Progenitor cell of endocrine pancreas (in vitro differentiated cells): ENCODE results near the gene RHOXF1. TPM values are rescaled to one million over a fixed set of nuclear protein-coding genes. Genes with fewer than 3 reads are reported as not detected.
"Not testable (repeated sequence)": the region's sequence is repeated elsewhere in the genome, so short reads cannot be mapped to it uniquely, and the experiment has no call there.

Experiments
- DNase-seq: peaks from one replicate; pipeline ENCODE4 v3.0.0; 2021; ENCODE audit warnings: low spot score; ENCODE audit not compliant: unreplicated experiment
- H3K27ac Mint-ChIP-seq: 2 replicates; pipeline ENCODE4 v1.8.0; 2021; ENCODE audit warnings: mild to moderate bottlenecking, moderate library complexity, mixed read lengths
- H3K27me3 Mint-ChIP-seq: 2 replicates; pipeline ENCODE4 v1.8.0; 2021; ENCODE audit warnings: mixed read lengths
- H3K36me3 Mint-ChIP-seq: 2 replicates; pipeline ENCODE4 v1.8.0; 2022; ENCODE audit warnings: mixed read lengths; ENCODE audit not compliant: insufficient read depth
- H3K4me1 Mint-ChIP-seq: 2 replicates; pipeline ENCODE4 v1.8.0; 2021; ENCODE audit warnings: low read depth, mixed read lengths
- H3K4me3 Mint-ChIP-seq: 2 replicates; pipeline ENCODE4 v1.8.0; 2021; ENCODE audit warnings: low read depth, mild to moderate bottlenecking, moderate library complexity, mixed read lengths
- H3K9me3 Mint-ChIP-seq: 2 replicates; pipeline ENCODE4 v1.8.0; 2021; ENCODE audit warnings: low read depth, mixed read lengths
- long read RNA-seq: library from polyadenylated mRNA; unstranded; transcript quantifications from one replicate; pipeline ENCODE4 v2.0.0, GENCODE V29; 2020
- total RNA-seq: library from RNA; stranded (reverse); gene quantifications from 2 replicates; pipeline ENCODE4 v1.2.1, GENCODE V29; 2021
- TF ChIP-seq, protein P1 (sequence below): fragments of 200-600 bp; sonication (generic); IDR thresholded peaks from one replicate; pipeline ENCODE4 v1.5.0; 2021; ENCODE audit warnings: antibody characterized with exemption, mild to moderate bottlenecking; ENCODE audit not compliant: unreplicated experiment

The RHOXF1 gene, protein sequence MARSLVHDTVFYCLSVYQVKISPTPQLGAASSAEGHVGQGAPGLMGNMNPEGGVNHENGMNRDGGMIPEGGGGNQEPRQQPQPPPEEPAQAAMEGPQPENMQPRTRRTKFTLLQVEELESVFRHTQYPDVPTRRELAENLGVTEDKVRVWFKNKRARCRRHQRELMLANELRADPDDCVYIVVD
- 0.55 and 1.4 TPM in 2 replicates for total RNA-seq
- long read RNA-seq, result 0 reads

DNA sequence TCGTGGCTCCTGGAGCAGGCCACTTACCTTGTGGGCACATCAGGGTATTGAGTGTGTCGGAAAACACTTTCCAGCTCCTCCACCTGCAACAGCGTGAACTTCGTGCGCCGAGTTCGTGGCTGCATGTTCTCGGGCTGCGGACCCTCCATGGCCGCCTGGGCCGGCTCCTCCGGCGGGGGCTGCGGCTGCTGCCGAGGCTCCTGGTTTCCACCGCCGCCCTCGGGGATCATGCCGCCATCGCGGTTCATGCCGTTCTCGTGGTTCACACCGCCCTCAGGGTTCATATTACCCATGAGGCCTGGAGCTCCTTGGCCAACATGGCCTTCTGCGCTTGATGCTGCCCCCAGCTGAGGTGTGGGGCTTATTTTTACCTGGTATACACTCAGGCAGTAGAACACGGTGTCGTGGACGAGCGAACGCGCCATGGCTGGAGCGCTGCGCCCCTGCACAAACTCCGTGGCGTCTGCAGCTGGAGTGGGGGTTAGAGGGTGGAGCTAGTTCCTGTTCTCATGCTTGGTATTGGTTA is at the start of gene RHOXF1:
Gene RHOXF1, minus strand, starts transcription at position 476 of the 526 bp plus-strand sequence. Its CDS starts 51 bp downstream, at position 425.
- Mint-ChIP-seq H3K9me3 (peaks cover 17% of the 10 kb centered on the region), H3K4me1 (no peaks in the 10 kb centered on the region), H3K36me3 (peaks cover 3% of the 10 kb centered on the region), H3K27ac (no peak within 1 kb of the TSS), H3K27me3 (no peaks in the 10 kb centered on the region), H3K4me3 (no peak within 1 kb of the TSS)
- no peak for DNase-seq
- TF ChIP-seq, protein P1, sequence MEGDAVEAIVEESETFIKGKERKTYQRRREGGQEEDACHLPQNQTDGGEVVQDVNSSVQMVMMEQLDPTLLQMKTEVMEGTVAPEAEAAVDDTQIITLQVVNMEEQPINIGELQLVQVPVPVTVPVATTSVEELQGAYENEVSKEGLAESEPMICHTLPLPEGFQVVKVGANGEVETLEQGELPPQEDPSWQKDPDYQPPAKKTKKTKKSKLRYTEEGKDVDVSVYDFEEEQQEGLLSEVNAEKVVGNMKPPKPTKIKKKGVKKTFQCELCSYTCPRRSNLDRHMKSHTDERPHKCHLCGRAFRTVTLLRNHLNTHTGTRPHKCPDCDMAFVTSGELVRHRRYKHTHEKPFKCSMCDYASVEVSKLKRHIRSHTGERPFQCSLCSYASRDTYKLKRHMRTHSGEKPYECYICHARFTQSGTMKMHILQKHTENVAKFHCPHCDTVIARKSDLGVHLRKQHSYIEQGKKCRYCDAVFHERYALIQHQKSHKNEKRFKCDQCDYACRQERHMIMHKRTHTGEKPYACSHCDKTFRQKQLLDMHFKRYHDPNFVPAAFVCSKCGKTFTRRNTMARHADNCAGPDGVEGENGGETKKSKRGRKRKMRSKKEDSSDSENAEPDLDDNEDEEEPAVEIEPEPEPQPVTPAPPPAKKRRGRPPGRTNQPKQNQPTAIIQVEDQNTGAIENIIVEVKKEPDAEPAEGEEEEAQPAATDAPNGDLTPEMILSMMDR, result no peak

DNA sequence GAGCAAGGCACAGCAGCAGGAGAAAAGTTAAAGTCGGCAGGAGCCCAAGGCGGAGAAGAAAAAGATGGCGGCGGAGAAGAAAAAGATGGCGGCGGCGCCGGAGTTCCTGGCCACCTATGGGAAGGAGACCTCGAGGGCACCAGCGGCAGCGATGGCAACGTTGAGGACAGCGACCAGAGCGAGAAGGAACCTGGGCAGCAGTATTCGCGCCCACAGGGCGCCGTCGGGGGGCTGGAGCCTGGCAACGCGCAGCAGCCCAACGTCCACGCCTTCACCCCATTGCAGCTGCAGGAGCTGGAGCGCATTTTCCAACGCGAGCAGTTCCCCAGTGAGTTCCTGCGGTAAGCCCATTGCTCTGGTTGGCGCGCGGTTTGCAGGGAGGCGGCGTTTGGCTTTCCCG is 43.4 kb upstream of the RHOXF1 start:
- not testable (repeated sequence) for H3K27ac Mint-ChIP-seq, H3K36me3 Mint-ChIP-seq, DNase-seq, H3K9me3 Mint-ChIP-seq, H3K4me3 Mint-ChIP-seq, H3K27me3 Mint-ChIP-seq, H3K4me1 Mint-ChIP-seq

DNA sequence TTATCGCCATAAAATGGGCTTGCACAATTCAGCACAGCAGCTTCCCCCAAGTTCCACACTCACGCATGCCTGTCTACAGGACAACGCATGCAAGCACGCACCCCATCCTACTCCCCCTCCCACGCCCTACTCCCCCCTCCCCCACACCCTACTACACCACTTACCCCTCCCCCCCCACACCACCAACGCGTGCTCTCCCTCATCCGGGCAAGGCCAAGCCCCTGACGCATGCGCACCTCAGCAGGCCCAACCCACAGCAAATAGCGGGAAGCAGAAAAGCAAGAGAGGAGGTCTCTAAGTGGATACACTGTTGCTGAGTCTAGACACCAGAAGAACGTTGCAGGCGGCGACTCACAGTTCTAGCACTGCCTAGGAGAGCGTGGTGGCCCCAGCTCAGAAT is 42.6 kb upstream of the RHOXF1 start, which contains the start of gene RHOXF2:
Gene RHOXF2, plus strand, starts transcription at position 301 of the 400 bp plus-strand sequence. CDS start 138 bp downstream, outside the sequence.
- not testable (repeated sequence) for DNase-seq, H3K9me3 Mint-ChIP-seq, H3K4me1 Mint-ChIP-seq, H3K27ac Mint-ChIP-seq, H3K27me3 Mint-ChIP-seq, H3K36me3 Mint-ChIP-seq, H3K4me3 Mint-ChIP-seq

DNA sequence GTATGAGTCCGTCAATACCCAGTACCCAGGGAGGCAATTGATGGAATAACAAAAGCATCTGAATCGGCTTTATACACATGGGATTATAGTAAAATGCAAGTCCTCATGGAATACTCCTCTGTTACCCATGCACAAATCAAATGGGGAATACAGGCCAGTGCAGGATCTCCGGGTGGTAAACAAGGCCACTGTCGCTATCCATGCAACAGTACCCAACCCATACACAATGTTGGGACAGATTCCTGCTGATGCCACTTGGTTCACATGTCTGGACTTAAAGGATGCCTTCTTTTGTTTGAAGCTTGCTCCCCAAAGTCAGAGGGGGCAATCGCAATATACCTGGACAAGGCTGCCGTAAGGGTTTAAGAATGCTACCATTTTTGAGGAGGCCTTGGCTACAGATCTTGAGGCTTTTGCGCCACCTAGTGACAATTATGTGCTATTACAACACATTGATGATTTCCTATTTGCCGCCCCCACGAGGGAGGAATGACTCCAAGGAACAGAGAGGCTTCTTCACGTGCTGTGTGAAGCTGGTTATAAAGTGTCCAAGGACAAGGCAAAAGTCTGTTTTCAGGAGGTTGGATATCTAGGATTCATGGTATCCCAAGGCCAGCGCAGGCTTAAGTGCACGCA is 34.5 kb upstream of the RHOXF1 start:
- Mint-ChIP-seq H3K36me3 (peaks cover 12% of the 10 kb centered on the region), H3K9me3 (peaks cover 31% of the 10 kb centered on the region)
- not testable (repeated sequence) for H3K4me3 Mint-ChIP-seq, H3K4me1 Mint-ChIP-seq, H3K27ac Mint-ChIP-seq, H3K27me3 Mint-ChIP-seq, DNase-seq

DNA sequence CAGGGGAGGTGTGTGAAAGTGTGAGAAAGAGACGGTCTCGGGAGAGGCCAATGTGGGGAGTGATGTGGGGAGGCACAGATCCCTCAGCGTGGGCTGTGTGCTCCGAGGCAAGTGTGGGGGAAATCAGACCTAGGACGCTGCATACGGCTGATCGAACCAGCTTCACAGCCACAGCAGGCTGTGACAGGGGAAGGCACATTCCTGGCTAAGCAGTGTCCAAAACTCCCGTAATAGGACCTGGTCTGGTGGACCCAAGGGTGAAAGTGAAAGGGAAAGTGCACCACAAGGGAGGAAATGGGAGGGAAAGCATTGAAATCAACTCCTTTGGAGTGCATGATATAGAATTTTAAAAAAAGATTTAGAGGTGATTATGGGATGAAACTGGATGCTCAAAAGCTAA is 31.8 kb upstream of the RHOXF1 start:
- TF ChIP-seq, protein P1, result no peak
- no peaks in the 10 kb centered on the region for H3K4me1 Mint-ChIP-seq
- no peak overlapping the region for H3K4me3 Mint-ChIP-seq
- H3K27ac Mint-ChIP-seq, result no peak overlapping the region
- H3K9me3 Mint-ChIP-seq, result peaks cover 48% of the 10 kb centered on the region
- H3K36me3 Mint-ChIP-seq, result peaks cover 14% of the 10 kb centered on the region
- H3K27me3 Mint-ChIP-seq, result no peaks in the 10 kb centered on the region
- no peak for DNase-seq

DNA sequence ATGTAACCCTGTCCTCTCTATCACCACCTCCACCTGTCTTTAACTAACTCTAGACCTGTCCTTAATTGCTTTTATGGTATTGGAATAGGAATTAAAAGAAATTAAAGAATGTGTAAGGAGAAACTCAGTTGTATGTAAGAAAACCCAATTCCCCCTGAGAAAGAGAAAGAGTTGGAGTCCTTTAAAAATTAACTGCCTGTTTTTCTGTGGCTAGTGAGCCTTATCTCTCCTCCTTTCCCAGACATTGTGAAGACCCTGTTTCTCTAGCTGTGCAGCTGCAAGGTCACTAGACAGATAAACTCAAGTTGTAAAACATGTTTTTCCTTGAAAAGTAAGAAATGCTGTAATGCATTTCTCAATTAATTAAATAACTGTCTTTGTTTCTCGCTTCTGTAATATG is 30.6 kb upstream of the RHOXF1 start:
- H3K27me3 Mint-ChIP-seq, H3K27ac Mint-ChIP-seq, DNase-seq, H3K4me1 Mint-ChIP-seq, H3K4me3 Mint-ChIP-seq: not testable (repeated sequence)
- Mint-ChIP-seq H3K36me3 (peaks cover 15% of the 10 kb centered on the region), H3K9me3 (peaks cover 55% of the 10 kb centered on the region)

DNA sequence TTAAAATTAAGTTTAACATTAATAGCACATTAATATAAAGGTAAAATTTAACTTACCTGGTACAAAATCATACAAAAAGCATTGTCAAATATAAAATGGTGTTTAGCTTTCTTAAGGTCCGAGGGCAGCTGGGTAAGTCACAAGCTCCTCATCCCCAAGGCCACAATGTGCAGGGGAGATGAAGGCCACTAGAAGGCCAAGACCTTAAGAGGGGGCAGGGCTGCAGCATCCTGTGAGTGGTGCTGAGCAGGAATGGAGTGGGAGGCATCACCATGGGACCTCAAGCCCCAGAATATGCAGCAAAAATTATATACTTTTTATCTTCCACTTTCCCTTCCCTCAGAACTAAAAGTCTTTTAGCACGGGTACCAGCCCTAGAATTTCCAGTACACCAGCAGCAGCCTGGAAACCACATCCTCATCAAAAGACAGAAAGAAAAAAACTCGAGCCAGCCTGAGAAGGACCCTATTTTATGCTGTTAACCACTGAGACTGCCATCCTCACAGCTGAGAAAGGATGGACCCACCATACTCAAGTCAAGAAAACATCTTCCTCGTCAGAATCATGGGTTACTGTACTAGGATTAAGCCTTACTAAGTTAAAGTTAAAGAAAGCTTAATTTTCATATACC is 29.7 kb upstream of the RHOXF1 start:
- Mint-ChIP-seq H3K4me3 (no peak overlapping the region), H3K27ac (no peak overlapping the region), H3K4me1 (no peaks in the 10 kb centered on the region), H3K9me3 (peaks cover 59% of the 10 kb centered on the region), H3K36me3 (peaks cover 15% of the 10 kb centered on the region), H3K27me3 (no peaks in the 10 kb centered on the region)
- TF ChIP-seq, protein P1, result no peak
- no peak for DNase-seq
